GM23248 (cell line): ENCODE data around the gene DNAJC30.

Source experiments
- EZH2 ChIP-seq: fragments of 200-600 bp; sonication (generic); IDR thresholded peaks from 2 replicates; pipeline ENCODE4 v1.6.1; 2018; ENCODE audit warnings: antibody characterized with exemption, mild to moderate bottlenecking; ENCODE audit not compliant: insufficient read depth, poor library complexity, severe bottlenecking
- EZH2phosphoT487 ChIP-seq: fragments of 200-600 bp; sonication (generic); IDR thresholded peaks from 2 replicates; pipeline ENCODE4 v1.6.1; 2018; ENCODE audit warnings: antibody characterized with exemption, moderate library complexity, mild to moderate bottlenecking, low read depth; ENCODE audit not compliant: insufficient read depth

DNA sequence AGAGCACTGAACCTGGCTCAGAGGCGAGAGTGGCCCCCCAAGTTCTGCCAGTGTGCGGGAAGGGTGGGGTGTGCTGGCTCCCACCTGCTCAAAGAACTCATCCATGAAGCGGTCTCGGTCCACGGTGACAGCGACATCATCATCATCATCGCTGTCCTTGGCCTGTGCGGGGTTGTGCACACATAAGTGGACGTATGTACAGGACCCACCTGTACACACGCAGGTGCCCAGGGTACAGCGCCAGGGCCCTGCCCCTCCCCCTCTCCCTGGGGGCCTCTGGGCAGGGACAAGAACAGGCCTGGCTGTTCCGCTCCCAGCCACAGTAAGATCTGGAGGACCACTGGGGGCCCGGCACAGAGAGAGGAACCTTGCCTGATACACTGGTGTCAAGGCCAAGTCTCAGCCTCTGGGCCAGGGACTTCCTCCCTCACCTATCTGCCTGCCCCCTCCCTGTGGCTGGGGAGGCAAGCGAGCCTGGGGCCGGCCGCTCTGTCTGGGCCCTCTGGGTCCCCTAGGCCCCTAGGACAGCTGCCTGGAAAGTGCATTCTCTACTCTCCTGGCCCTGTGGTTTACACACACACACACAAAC lies 25.8 kb upstream of the DNAJC30 start:
- TF ChIP-seq EZH2 (no peak), EZH2phosphoT487 (no peak)
